ENCODE data around the gene PPP1R37.

Gene PPP1R37

DNA sequence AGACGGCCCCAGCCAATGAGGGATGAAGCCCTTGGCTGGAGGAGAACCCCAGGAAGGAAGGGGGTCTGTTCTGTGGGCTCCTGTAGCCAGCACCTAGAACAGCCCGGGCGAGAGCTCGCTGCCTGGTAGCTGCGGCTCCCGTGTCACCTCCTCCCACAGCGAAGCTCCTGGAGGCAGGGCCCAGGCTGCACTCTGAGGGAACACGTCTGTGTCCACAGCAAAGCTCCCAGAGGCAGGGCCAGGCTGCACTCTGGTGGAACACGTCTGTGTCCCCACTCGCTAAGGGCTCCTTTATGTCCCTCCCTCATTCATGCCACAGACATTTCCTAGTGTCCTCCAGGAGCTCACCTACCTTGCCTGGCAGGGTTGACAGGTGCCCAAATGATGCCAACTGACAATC is 76.6 kb downstream of the PPP1R37 start:
- DNase-seq (ENCODE audit: low read depth in 2 of 2): no peak

DNA sequence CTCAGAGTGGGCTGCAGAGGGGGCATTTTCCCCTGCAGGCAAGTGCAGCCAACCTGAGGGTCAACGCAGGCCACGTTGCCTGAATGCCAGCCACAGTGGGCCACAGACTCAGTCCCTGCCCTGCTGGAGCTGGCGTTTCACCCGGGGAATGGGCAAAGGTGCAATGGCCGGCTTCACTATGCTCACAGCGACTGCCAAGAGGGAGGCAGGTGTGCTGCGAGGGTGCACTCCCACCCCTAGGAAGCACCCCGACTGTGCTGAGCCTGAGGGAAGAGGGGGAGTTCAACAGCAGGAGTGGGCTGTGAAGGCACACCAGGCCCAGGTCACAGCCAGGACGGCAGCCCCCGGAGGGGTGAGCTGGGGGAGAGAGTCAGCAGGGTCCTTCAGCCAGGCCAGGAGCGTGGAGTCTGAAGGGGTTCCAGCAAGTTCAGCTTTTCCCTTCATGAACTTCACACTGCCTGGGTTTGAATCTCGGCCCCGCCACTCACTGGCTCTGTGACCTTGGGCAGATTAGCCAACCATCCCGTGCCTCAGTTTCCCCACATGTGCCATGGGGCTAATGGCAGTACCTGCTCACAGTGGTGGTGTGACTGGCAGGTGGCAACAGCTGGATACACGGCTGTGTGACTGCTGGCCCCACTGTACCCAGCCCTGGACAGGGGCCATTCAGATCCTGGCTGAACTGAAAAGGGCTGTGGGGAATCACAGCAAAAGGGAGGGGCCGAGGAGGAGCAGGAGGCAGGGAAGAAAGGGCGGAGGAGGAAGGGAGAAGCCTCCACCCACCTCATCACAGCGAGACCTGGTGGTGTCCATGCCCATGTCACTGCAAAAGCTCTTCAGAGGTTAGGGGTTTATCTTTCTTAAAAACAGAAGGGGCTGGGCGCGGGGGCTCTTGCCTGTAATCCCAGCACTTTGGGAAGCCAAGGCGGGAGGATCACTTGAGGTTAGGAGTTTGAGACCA is 77.4 kb downstream of the PPP1R37 start:
- no peak for DNase-seq (ENCODE audit: low read depth in 2 of 2)

DNA sequence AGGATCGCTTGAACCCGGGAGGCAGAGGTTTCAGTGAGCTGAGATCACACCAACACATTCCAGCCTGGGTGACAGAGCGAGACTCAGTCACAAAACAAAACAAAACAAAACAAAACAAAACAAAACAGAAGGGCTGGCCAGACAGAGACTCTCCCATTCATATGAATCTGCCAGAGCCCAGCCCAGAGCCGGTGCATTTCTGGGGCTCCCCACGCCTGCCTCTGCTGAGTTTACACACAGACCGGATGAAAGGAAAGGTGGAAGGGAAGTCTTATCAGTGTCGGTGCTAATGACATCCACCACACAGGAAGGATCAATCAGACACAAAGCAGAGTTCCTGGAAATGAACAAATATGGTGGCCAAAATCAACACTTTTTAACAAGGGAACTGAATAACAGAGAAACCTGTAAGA is 78.2 kb downstream of the PPP1R37 start:
- no peak for DNase-seq (ENCODE audit: low read depth in 2 of 2)

DNA sequence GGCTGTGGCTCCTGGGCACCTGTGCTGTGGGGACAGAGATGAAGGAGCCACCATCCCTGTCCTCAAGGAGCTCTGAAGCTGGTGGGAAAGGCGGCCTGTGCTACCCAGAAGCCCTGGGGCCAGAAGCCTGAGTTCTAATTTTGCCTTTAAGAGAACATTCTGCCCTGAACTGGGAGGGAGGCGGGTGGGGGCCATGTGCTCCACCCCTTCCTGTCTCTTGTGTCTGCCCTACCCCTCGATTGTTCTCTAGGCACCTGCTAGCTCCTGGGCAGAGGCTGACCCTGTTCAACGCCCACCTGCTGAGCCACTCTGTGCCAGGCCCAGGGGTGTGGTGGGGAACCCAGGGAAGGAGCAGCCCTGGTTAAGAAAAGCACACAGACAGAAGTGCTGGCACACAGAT is 79.2 kb downstream of the PPP1R37 start:
- DNase-seq (ENCODE audit: low read depth in 2 of 2): no peak

DNA sequence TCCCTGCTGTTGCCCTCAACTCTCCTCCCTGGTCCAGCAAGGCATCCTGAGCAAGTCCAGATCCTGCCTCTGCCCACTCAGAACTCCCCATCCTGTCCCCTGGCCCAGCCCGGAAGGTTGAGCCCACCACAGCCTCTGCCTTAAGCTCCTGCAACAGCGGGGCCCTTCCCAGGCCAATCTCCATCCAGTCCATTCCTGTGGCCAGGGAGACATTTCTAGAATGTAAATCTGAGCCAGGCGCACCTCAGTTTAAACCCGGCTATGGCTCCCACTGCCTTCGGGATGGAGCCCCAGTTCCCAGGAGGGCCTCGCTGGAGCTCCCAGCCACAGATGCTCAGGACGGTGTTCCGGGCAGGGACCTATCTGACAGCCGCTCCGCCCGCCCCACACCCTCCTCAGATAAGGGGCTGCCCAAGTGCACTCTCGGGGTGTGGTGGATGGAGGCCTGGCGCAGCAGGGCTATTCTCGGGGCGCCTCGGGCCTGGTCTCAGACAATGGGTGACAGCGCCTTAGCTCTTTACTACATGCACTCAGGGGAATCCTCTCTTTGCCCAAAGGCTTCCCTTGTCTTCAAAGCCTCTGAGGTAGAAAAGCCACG is 79.7 kb downstream of the PPP1R37 start:
- no peak for DNase-seq (ENCODE audit: low read depth in 2 of 2)

DNA sequence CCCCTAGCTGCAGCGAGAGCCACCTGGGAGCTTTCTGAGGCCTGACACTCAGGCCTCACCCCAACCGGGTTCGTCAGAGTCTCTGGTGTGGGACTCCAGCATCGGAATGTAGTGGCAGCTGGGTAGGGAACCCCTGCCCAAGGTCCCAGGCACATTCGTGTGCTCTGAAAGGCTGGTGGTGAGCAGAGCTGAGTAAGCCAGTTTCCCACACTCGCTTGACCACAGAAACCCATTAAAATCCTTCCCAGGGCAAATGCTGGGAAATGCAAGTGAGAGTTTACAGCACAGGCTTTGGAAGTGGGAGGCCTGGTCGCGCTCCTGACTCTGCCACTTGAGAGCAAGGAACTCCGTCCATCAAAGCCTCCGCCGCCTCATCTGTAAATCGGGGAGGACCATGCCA is 80.8 kb downstream of the PPP1R37 start:
- DNase-seq (ENCODE audit: low read depth in 2 of 2): no peak

DNA sequence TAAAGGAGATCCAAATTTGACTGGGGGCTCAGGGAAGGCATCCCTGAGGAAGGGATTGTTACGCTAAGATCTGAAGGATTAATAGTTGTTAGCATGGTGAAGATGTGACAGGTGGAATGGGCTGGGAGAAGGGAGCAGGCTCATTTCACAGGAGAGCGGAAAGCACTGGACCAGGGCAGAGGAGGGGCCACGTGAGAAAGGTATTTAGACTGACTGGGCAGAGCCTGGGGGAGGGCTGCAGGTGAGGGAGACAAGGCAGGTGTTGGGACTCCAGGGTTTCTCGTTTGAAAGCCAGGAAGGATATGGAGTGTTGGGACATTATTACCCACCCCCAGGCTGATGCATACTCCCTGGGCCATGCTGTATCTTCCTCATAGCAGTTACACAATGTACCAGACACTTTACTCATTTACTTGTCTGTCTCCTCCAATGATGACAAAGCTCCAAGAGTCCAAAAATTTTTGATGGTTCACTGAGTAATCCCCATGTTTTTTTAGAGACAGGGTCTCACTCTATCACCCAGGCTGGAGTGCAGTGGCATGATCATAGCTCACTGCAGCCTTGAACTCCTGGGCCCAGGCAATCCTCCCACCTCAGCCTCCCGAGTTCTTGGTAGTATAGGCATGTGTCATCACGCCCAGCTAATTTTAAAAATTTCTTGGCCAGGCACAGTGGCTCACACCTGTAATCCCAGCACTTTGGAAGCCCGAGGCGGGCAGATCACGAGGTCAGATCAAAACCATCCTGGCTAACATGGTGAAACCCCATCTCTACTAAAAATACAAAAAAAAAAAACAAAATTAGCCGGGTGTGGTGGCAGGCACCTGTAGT is 82.8 kb downstream of the PPP1R37 start:
- DNase-seq (ENCODE audit: low read depth in 2 of 2): no peak

DNA sequence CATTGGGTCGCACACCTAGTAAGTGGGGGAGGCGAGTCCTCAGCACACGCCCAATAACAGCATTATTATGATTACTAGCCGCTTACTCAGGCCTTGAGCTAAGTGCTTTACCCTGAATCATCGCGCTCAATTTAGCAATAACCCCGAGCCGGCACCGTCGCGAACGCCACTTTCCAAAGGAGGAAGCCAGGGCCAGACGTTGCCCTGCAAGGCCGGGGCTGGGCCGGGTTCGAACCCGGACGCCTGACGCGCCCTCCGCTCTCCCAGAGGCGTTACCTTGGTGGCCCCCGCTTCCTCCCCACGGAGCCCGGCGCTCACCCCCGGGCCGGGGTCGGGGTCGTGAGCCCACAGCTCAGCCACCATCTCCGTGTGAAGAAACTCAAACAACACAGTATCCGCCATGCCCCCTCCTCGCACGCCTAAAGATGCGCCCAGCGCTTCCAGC is 84.9 kb downstream of the PPP1R37 start, which contains the start of gene TRAPPC6A:
Gene TRAPPC6A, minus strand, starts transcription at position 421 of the 445 bp plus-strand sequence. Its CDS starts 19 bp downstream, at position 402.
- DNase-seq (ENCODE audit: low read depth in 2 of 2): no peak

DNA sequence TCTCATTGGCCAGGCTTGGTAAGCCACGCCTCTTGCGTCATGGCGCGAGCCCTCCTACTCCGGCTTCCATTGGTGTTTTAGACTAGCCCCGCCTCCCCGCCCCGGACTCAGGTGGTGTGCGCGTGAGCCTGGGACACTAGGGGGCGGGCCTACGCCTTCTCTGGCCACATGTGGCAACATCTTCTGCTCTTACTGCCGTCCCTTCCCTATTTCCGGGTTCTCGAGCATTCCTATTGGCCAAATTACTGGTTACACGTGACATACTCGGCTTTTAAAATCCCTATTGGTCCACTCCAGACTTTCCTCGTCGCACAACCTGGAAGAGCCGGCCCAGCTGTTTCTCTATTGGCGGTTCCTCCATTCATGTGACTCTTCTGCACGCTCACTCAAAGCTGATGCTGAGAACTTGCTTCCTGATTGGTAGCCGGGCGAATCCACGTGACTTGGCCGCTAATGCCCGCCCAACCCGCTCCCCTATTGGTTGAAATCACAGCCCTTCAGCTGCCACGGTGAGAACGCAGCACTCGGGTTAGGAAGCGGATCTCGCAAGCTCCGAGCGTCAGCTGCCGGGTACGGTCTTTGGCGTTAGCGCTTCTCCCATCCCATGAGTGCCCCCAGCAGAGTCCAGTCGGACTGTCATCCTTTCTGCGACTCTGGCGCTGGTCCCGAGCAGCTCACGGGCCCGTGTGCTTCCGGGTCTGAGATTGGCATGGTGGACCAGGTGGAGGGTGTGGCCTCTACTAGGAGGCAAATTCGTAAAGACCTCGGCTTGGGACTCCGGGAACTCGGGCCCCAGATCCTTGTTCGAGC is 85.5 kb downstream of the PPP1R37 start, which contains the start of gene BLOC1S3:
Gene BLOC1S3, plus strand, starts transcription at position 523 of the 810 bp plus-strand sequence. CDS start 513 bp downstream, outside the sequence.
- peak; percentile 99 to 100 for DNase-seq (ENCODE audit: low read depth in 2 of 2)

DNA sequence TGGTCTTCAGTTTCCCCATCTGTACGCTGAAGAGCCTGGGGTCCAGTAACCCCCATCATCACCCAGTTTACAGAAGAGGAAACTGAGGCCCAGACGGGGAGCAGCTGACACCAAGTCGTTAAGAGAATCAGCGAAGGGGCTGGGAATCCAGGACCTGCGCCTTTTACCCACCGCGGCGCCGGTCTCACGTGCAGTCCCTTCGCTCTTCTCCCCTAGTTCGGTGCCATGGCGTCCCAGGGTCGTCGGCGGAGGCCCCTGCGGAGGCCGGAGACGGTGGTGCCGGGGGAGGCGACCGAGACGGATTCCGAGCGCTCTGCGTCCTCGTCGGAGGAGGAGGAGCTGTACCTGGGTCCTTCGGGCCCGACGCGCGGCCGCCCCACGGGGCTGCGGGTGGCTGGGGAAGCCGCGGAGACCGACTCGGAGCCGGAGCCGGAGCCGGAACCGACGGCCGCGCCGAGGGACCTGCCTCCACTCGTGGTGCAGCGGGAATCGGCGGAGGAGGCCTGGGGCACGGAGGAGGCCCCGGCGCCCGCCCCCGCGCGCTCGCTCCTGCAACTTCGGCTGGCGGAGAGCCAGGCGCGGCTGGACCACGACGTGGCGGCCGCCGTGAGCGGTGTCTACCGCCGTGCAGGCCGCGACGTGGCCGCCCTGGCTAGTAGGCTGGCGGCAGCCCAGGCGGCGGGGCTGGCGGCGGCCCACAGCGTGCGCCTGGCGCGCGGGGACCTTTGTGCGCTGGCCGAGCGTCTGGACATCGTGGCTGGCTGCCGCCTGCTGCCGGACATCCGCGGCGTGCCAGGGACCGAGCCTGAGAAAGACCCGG is 86.3 kb downstream of the PPP1R37 start:
- DNase-seq (ENCODE audit: low read depth in 2 of 2): peak in 1 of 2 donors; percentile 23

DNA sequence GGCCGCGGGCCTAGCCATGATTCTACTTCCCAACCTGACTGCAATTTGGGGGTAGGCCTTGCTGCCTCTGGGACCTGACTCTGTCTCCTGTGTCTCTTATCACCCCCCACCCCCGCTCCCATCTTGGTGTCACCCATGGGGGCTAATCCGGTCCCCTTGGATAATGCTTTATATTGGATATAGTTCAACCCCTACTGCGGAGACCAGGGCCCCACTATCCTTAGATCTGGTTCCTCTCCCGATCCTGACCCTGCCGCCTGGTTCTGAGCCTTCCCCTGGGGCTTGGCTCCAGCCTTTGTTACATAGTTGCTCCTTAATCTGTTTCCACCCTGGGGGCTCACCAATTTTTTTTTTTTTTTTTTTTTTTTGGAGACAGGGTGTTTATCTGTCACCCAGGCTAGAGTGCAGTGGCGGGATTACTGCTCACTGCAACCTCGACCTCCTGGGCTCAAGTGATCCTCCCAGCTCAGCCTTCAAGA is 87.0 kb downstream of the PPP1R37 start:
- no peak for DNase-seq (ENCODE audit: low read depth in 2 of 2)

DNA sequence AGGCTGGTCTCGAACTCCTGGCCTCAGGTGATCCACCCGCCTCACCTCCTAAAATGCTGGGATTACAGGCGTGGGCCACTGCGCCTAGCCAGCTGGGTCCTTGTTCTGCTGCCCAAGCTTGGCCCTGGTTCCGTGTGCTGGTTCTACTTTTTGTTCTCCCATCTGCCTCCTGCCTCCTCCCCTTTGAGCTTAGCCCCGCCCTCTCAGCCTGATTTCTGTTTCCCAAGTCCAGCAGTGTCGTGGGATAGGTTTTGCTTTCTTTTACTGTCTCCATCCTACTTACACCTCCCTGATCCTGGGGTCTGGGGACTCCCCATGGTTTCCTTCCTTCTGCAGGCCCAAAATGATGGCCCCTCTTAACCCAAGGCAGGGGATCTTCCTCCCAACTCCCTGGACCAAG is 88.0 kb downstream of the PPP1R37 start:
- DNase-seq (ENCODE audit: low read depth in 2 of 2): no peak

DNA sequence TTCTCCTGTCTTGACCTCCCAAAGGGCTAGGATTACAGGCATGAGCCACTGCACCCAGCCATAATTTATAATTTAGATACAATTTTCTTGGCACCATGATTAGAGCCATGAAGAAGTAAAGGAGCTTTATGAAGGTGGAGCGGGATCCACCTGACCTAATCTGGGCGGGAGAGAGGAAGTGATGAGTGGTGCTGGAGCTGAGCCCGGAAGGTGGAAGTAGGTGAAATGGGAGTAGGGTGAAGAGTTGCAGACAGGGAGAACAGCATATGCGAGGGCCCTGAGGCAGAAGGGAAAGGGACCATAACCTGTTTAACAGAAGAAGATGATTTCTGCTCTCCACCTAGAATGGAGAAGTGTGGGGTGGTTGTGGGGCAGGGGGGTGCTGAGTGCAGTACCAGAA is 89.8 kb downstream of the PPP1R37 start:
- no peak for DNase-seq (ENCODE audit: low read depth in 2 of 2)

DNA sequence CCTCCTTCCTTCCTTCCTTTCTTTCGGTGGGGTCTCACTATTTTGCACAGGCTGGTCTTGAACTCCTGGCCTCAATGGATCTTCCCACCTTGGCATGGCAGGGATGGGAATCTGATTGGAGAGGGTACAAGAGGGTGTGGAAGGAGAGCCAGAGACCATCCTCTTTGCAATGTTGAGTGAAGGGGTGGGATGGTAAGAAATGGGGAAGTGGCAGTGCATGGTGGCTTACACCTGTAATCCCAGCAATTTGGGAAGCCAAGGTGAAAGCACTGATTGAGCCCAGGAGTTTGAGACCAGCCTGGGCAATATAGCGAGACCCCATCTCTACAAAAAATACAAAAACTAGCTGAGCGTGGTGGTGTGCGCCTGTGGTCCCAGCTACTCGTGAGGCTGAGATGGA is 91.1 kb downstream of the PPP1R37 start:
- DNase-seq (ENCODE audit: low read depth in 2 of 2): no peak

DNA sequence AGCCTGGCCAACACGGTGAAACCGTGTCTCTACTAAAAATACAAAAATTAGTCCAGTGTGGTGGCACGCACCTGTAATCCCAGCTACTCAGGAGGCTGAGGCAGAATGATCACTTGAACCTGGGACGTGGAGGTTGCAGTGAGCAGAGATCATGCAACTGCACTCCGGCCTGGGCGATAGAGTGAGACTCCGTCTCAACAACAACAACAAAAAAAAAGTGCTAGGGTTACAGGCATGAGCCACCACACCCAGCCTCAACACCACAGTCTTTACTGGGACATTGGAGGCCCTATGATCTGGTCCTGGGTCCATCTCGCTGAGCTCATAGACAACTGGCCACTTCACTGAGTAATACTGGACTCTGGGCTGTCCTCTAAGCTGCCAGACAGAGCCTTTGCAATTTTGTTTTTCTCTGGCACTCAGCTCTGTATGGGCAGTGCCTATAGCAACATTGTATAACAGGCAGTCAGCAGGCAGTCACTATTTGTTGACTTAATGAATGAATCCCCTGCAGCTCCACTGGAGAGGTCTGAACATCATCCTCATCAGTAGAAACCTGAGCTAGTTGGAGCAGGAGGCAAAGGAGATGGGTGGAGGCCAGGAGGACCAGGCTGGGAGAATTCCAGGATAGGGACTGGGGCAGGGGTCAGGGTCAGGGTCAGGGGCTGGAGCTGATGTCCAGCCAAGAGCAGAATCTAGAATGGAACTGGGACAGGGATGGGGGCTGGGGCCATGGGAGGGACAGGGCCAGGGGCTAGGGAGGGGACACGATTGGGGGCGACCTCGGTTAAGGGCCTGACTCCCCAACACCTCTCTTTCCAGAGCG is 93.7 kb downstream of the PPP1R37 start:
- DNase-seq (ENCODE audit: low read depth in 2 of 2): no peak

DNA sequence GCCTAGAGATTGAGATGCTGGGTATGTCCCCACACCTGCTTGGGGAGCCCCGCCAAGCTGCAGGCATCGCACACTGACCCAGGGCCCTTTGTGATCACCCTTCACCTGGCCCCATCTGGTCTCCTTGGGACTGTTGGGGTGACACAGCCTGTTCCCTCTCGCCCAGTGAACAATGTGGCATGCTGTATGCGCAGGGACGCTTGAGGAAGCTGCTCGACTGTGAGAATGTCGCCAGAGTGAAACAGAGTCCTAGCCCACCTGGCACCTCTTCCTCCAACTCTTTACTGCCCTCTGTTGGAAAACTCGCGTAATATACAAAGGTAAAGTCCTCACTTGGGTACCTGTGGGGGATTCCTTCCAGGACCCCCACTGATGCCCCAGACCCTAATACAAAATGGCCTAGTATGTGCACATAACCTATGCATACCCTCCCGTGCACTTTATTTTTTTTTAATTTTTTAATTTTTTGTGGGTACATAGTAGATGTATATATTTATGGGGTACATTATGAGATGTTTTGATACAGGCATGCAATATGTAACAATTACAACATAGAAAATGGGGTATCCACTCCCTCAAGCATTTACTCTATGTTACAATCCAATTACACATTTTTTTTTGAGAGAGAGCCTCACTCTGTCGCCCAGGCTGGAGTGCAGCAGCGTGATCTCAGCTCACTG is 94.6 kb downstream of the PPP1R37 start:
- no peak for DNase-seq (ENCODE audit: low read depth in 2 of 2)

DNA sequence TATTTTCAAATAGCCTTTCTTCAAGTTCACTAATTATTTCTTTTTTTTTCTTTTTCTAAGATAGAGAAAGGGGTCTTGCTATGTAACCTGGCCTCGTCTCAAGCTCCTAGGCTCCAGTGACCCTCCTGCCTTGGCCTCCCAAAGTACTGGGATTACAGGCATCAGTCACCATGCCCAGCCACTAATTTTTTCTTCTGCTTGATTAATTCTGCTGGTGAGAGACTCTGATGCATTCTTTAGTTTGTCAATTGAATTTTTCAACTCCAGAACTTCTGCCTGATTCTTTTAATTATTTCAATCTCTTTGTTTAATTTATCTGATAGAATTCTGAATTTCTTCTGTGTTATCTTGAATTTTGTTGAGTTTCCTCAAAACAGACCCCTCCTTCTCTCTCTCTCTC is 97.0 kb downstream of the PPP1R37 start:
- no peak for DNase-seq (ENCODE audit: low read depth in 2 of 2)

DNA sequence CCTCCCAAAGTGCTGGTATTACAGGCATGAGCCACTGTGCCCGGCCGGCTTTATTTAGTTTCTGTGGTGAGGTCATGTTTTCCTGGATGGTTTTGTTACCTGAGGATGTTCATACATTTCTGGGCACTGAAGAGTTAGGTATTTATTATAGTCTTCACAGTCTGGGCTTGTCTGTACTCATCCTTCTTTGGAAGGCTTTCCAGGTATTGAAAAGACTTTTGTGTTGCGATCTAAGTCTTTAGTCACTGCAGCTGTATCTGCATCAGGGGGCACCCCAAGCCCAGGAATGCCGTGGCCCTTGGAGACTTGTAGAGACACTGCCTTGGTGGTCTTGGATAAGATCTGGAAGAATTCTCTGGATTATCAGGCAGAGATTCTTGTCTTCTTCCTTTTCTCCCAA is 98.4 kb downstream of the PPP1R37 start:
- no peak for DNase-seq (ENCODE audit: low read depth in 2 of 2)

DNA sequence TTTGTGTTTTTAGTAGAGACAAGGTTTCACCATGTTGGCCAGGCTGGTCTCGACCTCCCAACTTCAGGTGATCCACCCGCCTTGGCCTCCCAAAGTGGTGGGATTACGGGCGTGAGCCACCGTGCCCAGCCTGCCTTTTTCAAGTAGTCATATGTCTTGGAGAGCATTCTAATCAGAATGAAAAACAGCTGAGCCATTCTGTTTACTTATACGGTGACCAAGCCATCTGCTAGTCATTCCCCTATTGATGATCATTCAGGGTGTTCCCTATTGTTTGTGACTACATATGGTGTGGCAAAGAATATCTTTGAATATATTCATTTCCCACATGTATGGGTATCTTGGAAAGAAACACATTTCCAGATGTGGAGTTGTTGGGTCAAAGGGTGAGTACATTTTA is 102.8 kb downstream of the PPP1R37 start:
- no peak for DNase-seq (ENCODE audit: low read depth in 2 of 2)

All from stimulated activated CD8-positive, alpha-beta memory T cell treated with anti-CD3 and anti-CD28 coated beads, Interleukin-2, amount 100 ng/mL, for 48 hours (primary cell).